NCI-H1694 treated with DMSO at 0.1 percent for 48 hours (cell line): ENCODE results near the gene TBC1D2B.

Source experiments
- DNase-seq: peaks from one replicate; lab custom pipeline; 2025; lab: John Stamatoyannopoulos, UW

Gene TBC1D2B

DNA sequence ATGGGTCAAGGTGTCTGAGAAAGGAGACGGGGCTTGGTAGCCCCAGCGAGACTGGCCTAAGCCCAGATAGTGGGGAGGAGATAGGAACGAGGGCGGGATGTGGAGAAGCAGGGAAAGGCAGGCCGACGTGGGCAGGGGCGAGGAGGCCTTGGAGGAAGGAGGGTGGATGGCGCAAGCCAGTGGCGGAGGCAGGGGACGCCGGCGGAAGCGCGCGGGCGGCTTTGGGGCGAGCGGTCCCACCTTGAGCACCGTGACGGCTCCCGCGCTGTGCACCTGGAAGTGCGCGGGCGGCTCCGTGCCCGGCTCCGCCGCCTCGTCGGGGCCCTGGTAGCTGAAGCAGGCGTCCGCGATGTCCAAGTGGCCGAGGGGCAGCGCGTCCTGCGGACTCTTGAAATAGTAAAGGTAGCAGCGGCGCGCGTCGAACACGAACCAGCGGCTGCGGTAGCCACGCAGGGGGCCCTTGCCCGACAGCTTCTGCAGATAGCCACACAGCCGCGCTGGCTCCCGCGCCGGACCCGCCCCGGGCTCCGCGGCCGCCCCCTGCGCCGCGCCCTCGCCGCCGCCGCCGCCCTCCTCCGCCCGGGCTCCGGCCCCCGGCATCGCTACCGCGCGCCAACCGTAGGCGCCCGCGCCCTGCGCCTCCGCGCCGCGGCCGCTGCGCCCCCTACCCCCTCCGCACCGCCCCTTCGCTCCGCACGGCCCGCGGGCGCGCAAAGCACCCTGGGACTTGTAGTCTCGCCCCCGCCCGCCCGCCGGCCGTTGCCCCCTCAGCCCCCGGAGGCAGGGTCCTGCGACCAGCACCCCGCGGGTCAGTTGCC is at the start of gene TBC1D2B:
Gene TBC1D2B, minus strand, starts transcription at position 659 of the 818 bp plus-strand sequence. Its CDS starts 59 bp downstream, at position 600.
- DNase-seq: peak; percentile 11

DNA sequence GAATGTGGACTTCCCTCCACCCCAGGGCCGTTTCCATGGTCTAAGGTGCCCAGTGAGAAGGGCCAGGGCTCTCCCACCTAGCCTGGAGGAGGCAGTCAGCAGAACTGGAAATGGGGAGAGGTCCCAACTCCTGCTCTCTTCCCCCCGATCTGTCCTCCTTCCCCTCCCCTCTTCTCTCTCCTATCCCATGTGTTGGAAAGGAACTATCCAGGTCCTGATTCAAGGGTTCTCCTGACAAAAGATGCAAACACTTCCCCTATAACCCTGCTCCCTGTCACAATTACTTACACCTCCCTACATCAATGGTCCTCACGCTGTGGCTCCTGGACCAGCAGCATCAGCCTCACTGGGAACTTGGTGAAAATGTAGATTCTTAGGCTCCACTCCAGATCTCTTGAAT is 47.8 kb upstream of the TBC1D2B start:
- DNase-seq: no peak

DNA sequence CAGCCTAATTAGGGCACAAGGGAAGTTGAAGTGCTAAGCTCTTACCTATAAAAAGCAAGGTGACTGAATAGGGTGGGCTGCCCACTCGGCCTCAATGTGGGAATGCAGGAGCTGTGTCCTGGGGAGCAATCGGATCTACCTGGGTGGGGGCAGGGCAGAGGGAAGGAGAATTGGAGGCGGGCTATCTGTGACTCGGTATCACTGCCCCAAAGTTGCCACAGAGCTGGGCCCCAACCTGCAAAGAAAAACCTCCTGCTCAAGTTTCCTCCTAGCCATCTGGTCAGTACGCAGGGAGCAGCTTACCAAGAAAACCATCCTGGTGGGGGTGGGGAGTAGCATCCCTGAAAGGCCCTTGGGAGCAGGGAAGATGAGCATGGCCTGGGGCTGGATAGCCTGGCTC is 43.0 kb upstream of the TBC1D2B start:
- no peak for DNase-seq

DNA sequence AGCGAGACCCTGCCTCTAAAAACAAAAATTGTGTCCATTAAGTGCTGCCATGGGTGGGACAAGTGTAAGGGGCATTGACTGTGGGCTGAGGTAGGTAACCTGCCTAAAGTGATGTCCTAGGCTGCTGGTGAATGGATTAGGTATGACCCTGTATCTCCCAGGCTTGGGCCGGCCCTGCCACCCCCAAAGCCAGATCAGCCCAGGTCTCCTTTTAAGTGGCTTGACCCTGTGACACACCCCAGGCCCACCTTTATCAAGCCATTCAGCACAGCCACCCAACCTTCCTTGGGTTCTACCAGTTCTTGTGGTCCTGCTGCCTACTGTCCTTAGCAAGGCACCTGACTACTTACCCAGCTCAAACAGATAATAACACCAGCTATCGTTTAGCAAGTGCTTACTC is 35.0 kb upstream of the TBC1D2B start:
- no peak for DNase-seq

DNA sequence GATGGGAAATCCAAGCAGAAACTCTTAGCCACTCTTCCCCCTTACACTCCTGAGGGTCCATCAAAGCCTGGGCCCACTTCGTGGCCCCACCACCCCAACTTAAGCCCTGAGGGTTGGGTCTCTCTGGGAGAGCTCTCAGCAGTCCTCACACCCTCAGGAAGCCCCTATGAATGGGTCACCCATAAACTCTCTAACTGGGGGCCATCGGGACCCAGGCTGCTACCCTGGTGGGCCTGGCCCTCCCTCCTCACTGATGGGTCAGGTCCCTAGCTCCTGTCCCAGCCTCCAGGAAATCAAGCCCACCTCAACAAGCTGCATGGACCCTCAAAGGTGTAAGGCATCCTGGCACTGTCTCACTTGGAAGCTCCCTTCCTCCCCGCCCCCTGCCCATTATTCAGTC is 34.3 kb upstream of the TBC1D2B start:
- DNase-seq: no peak

DNA sequence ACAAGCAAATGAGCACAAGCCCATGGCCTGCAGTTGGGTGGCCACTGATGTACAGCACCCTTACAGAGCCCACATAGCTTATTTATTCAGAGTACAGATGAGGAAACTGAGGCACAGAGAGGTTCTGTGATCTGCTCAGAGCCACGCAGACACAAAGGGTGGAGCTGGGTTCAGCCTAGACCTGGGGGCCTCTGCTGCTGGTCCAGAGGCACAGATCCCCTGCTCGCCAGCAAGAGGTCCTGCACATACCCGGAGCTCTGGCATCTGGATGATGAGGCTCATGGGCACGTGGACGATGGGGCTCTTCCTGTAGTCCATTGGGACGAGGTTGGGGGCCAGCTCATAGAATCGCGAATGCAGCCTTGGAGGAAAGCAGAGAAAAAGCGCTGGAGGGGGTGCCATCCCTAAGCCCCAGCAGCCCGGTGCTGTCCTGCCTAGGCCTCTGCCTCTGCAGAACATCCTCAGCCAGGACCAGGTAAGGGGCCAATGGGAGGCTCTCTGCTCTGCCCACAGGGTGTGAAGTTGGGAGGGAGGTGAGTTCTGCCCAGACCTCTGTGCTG is 33.5 kb upstream of the TBC1D2B start:
- no peak for DNase-seq

DNA sequence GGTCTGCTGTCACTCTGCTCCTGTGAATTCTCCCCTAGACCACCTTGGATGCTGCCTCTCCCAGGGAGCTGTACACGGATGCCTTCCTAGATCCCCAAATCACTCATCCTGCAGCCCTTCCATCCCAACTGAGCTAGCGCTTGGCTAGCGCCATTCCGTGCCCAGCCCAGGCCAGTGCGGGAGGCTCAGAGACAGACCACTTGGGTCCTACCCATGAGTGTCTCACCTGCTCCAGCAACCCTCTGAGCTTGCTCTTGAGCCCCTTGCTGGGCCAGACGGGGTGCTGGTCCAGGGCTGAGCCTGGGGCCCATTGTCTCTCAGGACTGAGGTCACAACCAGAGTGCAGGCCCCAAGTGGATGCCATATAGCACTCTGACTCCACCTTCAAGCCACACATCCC is 32.6 kb upstream of the TBC1D2B start:
- no peak for DNase-seq

DNA sequence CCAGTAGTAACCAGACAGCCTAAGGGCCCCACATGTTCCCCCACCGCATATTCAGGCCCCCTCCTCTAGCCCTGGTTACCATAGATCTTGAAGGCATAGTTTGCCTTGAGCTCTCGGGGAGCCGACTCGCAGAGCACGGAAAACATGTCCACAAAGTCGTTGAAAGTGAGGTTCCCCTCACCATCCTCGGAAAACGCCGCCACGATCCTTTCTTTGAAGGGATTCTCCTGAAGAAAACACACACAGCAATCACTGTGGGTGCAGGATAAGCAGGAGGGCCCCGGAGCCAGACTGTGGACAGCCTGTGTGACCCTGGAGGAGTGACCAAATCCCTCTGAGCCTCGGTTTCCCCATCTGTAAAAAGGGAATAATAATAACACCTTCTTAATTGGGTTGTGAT is 31.6 kb upstream of the TBC1D2B start:
- no peak for DNase-seq

DNA sequence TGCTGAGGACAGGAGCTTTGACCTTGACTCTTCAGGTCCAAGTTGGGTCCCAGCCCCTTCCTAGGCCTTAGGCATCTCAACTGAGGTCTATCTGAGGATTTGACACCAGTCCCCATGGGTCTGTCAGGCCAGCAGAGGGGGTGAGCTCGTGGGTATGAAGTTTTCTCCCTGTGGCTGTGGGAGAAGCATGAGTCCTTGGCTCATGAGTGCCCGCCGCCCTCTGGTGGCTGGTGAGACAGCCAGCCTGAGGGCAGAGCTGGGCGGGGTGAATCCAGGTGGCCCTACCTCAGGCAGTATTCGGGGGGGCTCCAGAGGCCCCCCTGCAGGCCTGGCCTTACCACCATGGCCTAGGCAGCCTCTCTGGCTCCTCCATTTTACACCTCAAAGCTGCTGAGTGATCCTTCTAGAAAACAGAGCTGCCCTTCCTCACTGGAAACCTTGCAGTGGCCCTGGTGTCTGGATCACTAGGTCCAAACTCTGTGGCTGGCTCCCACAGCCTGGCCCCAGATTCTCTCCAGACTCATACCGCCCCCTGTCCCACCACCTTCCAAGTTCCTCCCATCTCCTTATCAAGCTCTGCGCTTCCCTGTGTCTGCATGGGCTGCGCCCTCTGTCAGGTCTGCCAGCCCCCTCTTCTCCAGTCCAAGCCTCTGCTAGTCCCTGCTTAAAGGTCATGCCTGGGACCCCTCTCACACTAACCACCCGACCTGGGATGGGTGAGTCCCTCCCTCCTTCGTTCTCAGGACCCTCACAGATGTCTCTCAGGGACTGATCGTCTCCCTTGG is 31.0 kb upstream of the TBC1D2B start:
- DNase-seq: peak; percentile 43

DNA sequence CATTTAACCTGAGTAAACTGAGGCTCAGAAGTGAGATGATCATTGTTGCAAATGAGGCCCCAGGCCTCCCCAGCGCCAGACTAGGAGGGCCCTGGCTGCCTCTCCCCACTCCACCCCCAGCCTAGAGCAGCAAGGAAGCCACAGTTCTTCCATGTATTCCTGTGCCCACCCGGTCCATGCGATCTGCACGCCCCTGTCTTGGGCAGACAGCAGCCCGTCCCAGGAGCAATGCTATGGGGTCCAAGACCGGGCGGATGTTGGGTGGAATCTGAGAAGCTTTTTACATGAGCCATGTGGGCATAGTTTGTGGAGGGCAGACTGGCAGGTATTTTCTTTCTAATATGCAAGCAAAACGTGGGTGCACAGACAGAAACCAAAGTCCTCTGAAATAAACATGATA is 30.0 kb upstream of the TBC1D2B start:
- DNase-seq: no peak

DNA sequence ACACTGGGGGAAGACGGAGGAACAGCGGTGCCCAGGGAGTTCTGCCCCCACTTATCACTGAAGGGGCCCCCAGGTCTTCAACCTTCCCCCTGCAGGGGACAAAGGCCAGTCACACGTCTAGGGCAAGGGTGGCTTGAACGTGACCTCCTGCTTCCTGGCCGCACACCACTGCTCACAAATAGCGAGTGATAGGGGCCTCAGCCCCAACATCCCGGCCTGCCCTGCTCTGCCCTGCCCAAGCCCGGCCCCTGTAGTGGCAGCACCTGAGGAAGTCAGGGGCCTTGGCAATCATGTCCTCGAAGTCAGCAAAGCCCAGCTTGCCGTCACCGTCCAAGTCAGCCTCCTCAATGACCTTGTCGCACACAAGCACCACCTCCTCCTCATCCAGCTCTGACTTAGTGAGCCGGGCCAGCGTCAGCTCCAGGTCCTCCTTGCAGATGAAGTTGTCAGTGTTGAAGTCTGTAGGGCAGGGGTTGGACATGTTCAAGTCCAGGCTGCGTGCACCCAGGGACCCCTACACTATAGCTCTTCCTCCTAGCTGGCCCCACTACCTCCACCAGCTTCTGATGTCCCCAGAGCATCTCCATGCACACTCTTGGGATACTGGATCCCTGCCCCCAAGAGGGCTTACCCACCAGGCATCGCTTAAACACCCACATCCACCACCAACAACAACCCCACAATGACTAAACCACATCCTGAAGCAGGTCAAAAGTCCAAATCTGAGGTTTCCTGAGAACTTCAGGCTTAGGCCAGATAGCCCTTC is 28.1 kb upstream of the TBC1D2B start:
- no peak for DNase-seq

DNA sequence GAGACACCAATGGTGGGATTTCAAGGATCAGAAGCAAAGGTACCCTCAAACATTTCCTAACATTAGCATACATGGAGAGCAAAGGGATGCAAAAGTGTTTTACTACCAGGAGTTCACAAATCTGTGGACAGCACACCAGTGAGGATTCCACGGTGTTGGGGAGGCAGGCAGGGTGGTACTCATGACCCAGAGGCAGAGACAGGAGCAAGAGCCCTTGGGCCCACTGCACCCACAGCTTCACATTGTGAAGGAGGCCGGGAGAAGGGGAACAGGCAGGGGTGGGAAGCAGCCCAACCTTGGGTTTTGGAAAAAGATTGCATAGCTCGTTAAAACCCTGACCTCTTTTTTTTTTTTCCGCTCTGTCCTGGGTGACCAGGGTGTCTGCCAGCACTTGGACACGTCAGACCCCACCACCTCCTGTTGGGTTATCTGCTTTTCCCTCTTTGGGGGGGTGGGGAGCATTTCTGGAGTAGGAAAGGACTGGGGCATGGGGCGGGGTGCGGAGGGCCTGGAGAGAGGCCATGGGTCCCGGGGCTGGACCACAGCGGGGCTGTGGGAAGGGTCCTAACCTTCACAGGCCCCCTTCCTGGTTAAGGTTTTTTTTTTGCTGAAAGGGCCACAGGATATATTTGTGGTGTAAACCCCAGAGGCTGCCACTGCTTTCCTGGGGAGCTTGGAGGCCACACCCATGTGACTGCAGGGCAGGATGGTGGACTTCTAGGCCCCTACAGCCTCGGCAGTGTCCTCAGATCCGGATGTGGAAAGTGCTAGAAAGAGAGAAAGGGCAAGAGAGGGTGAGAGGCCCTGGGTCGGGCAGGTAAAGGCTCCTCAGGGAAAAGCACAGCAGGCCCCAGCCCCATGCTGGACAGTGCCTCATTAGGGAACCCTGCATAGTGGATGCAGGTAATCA is 27.3 kb upstream of the TBC1D2B start:
- DNase-seq: no peak

DNA sequence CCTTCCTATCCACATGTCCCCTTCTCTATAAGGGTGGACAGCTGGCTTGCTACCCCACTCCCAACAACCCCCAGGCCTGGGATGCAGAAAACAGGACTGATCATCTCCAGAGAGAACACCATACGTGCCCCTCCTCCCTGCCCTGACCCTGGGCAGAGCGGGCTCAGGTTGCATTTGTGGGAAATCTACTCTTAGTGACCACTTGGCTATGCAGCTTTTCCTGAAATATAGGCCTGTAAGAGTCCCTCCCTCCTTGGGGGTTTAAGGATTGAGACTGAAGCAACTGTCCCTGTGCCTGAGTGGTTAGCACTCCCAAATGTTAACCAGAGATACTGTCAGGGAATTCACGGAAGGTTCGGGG is 26.6 kb upstream of the TBC1D2B start:
- DNase-seq: no peak

DNA sequence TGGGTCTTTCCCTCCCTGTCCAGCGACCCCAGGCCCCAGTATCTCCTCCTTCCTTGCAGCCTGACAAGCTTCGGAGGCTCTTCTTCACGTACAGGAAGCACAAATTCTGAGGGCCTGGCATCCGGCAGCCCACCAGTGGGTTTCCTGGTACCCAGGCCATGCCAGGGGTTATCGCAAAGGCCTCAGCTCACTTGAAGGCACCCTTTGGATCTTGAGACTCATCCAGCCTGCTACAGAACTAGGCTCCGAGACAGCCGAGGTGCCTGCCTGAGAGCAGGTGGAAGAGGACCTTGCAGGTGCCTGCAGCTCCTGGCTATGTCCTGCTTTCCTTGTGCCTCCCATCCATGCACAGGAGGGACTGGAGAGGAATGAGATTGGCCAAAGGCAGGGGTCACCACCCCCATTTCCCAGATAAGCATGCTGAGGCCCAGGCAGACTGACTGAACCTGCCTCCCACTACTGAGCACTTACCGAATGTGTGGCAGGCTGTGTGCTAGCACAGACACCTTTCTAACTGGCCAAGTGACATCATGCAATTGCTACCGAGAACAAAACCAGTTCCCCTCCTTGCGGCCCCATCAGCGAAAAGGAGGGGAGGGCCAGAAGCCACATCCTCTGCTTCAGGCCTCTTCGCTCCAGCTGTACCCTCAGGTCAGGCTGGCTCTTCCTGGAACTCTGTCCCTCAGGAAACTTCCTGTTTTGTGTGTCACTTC is 26.1 kb upstream of the TBC1D2B start:
- no peak for DNase-seq

DNA sequence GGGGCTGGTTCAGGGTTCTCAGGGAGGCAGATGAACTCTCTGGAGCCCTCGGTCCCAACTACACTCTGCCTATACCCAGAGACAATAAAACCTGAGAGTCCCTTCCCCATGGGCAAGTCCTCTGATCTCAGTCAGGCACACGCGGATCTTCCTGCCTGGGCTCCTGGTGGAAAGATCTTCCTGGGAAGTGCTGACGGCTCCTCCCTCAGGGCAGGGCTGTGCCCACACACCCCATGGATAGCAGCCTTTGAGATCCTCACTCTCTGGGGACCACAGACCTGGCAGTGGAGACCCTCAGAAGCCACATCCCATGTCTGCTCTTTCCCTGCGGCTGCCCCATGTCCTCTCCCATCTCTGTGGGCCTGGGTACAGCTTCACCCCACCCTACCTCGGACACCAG is 25.2 kb upstream of the TBC1D2B start:
- DNase-seq: no peak

DNA sequence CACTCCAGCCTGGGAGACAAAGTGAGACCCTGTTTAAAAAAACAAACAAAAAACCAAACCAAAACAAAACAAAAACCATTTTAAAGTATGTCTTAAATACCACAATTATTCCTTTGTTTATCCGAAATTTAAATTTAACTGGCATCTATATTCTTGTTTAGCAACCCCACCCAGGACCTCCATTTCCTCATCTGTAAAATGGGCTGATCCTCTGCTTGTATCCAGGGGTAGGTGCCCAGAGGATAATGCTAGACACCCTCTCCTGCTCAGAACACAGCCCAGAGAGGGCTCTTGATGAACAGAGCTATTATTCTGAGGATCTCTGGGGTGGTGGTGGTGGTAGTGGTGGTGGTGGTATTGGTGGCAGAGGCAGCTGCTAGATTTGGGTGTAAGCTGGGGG is 24.7 kb upstream of the TBC1D2B start:
- no peak for DNase-seq

DNA sequence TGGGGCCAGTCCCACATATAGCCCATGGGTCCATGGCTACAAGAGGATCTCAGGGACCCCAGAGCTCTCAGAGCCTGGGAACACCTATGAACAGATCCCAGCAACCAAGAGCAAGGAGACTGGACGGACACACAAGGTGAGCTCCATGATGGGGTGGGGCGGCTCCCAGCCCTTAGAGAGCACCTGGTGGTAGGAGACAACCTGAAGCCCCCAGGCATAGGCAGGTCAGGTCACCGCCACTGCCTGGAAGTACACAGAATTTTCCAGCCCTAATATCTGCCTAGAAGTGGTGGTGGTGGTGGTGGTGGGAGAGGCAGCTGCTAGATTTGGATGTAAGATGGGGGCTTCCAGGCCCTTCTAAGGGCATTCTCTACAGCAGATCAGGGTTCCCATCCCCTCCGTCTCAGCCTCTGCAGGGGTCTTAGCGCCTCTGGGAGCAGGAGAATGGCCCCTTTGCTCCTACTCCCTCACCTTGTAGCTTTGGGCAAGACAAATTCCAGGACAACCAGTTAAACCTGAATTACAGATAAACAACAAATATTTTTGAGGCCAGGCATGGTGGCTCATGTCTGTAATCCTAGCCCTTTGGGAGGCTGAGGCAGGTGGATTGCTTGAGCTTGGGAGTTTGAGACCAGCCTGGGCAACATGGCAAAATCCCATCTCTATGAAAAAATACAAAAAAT is 24.1 kb upstream of the TBC1D2B start:
- no peak for DNase-seq

DNA sequence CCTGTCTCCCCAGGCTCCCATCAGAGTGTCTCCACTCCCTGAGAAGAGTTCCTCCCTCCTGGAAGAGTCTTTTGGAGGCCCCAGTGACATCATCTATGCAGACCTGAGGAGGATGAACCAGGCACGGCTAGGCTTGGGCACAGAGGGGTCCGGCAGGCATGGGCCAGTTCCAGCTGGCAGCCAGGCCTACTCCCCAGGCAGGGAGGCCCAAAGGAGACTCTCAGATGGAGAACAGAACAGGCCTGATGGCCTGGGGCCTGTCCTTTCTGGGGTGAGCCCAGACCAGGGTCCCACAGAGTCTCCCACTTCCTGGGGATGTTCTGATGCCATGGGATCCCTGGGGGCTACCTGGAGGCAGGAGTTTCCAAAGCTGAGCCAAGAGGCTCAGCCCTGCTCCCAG is 23.4 kb upstream of the TBC1D2B start:
- no peak for DNase-seq

DNA sequence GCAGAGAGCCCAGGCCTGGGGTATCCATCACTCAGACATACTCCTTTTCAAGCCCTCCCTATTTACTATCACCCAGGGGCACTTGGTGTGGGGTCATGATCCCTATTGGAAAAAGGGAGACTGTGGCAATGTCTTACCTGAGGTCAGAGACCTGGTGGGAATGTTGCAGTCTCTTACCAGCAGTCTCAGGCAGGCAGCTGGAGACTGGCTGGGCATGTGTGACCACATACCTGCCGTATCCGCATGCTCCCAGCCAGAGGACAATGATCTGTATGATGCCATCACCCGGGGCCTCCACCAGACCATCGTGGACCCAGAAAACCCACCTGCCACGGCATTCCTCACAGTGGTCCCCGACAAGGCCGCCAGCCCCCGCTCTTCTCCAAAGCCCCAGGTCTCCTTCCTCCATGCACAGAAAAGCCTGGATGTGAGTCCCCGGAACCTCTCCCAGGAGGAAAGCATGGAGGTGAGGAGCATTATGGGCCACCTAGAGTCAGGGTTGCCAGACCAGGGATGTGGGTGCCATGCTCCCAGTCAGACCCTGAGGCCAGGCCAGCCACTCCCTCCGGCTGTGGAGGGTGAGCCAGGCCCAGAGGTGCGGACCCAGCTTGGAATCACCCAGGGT is 20.7 kb upstream of the TBC1D2B start:
- DNase-seq: no peak

DNA sequence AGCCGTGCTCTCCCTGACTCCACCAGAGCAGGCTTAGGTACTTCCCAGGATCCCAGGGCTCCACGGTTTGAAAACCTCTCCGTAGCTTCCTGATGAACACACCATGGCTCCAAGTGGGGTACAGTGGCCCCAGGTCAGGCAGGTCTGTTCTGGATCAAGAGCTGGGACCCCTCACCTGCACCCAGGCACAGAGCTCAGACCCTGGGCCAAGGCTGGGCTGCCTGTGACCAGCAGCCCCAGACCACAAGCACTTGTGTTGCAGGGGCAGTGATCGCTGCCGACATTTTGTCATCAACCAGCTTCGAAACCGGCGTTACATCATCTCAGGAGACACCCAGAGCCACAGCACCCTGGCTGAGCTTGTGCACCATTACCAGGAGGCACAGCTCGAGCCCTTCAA is 20.2 kb upstream of the TBC1D2B start:
- DNase-seq: no peak
